ENCODE measurements around the gene UBP1. TPM values are rescaled to one million over a fixed set of nuclear protein-coding genes. Genes with fewer than 3 reads are reported as not detected.
"Not testable (repeated sequence)": the region's sequence is repeated elsewhere in the genome, so short reads cannot be mapped to it uniquely, and the experiment has no call there.

UBP1 gene
- total and polyA plus RNA-seq, 9 of the 15 experiments (the other 6 are each of a cell fraction or from before 2014, with no cell fraction given) = 13.6 to 143 (median 79.6) TPM

DNA sequence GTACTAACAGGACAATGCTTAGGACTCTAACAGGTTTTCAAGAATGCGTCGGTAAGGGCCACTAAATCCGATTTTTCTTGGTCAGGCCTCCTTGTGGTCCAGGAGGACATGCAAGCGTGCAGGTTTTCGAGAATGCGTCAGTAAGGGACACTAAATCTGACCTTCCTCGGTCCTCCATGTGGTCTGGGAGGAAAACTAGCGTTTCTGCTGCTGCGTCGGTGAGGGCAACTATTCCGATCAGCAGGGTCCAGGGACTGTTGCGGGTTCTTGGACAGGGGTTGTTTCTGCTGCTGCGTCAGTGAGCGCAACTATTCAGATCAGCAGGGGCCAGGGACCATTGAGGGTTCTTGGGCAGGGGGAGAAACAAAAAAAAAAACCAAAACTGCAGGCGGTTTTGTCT is 7.8 kb upstream of the UBP1 start (continued):
- TF ChIP-seq GATAD2B (IDR thresholded peaks at IDR 0.05; ENCODE audit: borderline replicate concordance) (no peak), KDM4B (IDR thresholded peaks at IDR 0.05; ENCODE audit: borderline replicate concordance in 2 of 2, low read depth in 1 of 2) (no peak), FOXA1 (IDR thresholded peaks at IDR 0.05; ENCODE audit: borderline replicate concordance) (no peak)

DNA sequence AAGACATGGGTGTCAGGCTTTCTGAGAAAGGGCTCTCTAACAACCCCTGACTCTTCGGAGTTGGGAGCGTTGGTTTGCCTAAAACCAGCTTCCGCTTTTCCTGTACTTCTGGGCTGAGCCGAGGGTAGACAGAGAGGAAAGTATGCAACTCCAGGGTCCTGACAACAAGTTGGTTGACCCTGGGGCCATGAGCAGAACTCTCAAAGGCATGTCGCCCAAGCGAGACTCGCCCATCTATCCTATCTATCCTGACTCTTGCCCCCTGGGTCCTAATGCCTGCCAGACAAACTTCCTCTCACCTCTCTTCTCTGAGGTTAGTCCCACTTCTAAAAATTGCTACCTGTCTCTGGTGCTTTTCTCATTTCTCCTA is 7.0 kb upstream of the UBP1 start:
- H2AFZ ChIP-seq (ENCODE audit: low read depth, low read length) = 0 out of 2 replicates have a peak overlapping the region, but pooled peaks have one; percentile 44
- CTCF ChIA-PET (ENCODE audit: low intra/inter-chr PET ratio); H3K27ac ChIP-seq (ENCODE audit: extremely low read depth, low read depth, low read length); in situ Hi-C loops (cut with MboI); H3K4me1 ChIP-seq (replicated peaks in 1 of 2; ENCODE audit: control insufficient read depth in 2 of 2, insufficient read depth in 2 of 2, low read length in 2 of 2); H3K9ac ChIP-seq (ENCODE audit: insufficient read depth in 1 of 2, low read depth in 2 of 2, low read length in 2 of 2); ATAC-seq; H3K4me3 ChIP-seq; H3K27me3 ChIP-seq (ENCODE audit: control insufficient read depth in 2 of 2, insufficient read depth in 2 of 2, low read length in 2 of 2); H3K79me2 ChIP-seq (ENCODE audit: control insufficient read depth, insufficient read depth, low read length); H4K20me1 ChIP-seq (replicated peaks; ENCODE audit: control insufficient read depth, insufficient read depth, low read length); intact Hi-C loops (cut with micrococcal nuclease); H3K9me3 ChIP-seq (replicated peaks; ENCODE audit: control insufficient read depth, insufficient read depth, low read depth, low read length); H3K9me1 ChIP-seq (ENCODE audit: control insufficient read depth, insufficient read depth, low read length); H3K4me2 ChIP-seq (ENCODE audit: insufficient read depth, low read length); DNase-seq (ENCODE audit: extremely low read depth in 1 of 4, low spot score in 3 of 4); BruUV-seq (replicated peaks); FAIRE-seq; H3K36me3 ChIP-seq (ENCODE audit: control insufficient read depth, insufficient read depth, low read length): not testable (repeated sequence)
- POLR2A ChIA-PET = interaction anchor here (0.6 kb wide), 1 partner anchor 13 kb away, joined by 3 read pairs; no protein-coding TSS in a partner anchor
- 39% methylated on average over 7 of the region's 7 CpGs for WGBS (ENCODE audit: insufficient coverage, low coverage, missing lambda C conversion rate)

DNA sequence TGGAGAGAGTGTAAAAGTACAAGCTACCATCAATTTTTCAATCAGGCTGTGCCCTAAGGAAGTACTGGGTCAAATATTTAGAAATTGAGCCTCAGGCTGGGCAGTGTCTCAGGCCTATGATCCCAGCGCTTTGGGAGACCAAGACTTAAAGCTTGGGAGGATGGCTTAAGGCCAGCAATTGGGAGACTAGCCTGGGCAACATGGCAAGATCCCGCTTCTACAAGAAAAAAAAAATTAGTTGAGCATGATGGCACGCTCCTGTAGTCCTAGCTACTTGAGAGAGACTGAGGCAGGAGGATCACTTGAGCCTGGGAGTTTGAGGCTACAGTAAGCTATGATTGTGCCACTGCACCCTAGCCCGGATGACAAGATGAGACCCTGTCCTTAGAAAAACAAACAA is 2.0 kb upstream of the UBP1 start:
- POLR2A ChIA-PET = interaction anchor here (0.9 kb wide), 1 partner anchor 288 kb away, joined by 3 read pairs; no protein-coding TSS in a partner anchor
- Histone ChIP-seq H3K9me1 (ENCODE audit: control insufficient read depth, insufficient read depth, low read length) (no peaks in the 10 kb centered on the region), H3K4me1 (replicated peaks in 1 of 2; ENCODE audit: control insufficient read depth in 2 of 2, insufficient read depth in 2 of 2, low read length in 2 of 2) (peaks cover 6 to 17% of the 10 kb centered on the region in 2 experiments; a peak in 4 of 5 replicates), H3K27ac (ENCODE audit: extremely low read depth, low read depth, low read length) (peak overlapping the region; percentile 89; the same call in 1 of the 3 replicates), H3K4me3 (no peak overlapping the region), H3K79me2 (ENCODE audit: control insufficient read depth, insufficient read depth, low read length) (peaks cover 27% of the 10 kb centered on the region), H4K20me1 (replicated peaks; ENCODE audit: control insufficient read depth, insufficient read depth, low read length) (peaks cover 17% of the 10 kb centered on the region), H2AFZ (ENCODE audit: low read depth, low read length) (peak overlapping the region; percentile 96), H3K36me3 (ENCODE audit: control insufficient read depth, insufficient read depth, low read length) (no peaks in the 10 kb centered on the region; the same call in 2 of the 3 replicates), H3K4me2 (ENCODE audit: insufficient read depth, low read length) (peak overlapping the region; percentile 88; the same call in 1 of the 2 replicates), H3K9me3 (replicated peaks; ENCODE audit: control insufficient read depth, insufficient read depth, low read depth, low read length) (no peaks in the 10 kb centered on the region), H3K9ac (ENCODE audit: insufficient read depth in 1 of 2, low read depth in 2 of 2, low read length in 2 of 2) (no peak overlapping the region), H3K27me3 (ENCODE audit: control insufficient read depth in 2 of 2, insufficient read depth in 2 of 2, low read length in 2 of 2) (no peaks in the 10 kb centered on the region)
- DNase-seq (ENCODE audit: extremely low read depth in 1 of 4, low spot score in 3 of 4) = no peak
- in situ Hi-C loops (cut with MboI) (no loop called here), intact Hi-C loops (cut with micrococcal nuclease) (loop anchor here (5.0 kb wide), 1 partner anchor 345 kb away; no protein-coding TSS in a partner anchor)
- 75% methylated on average over 4 of the region's 4 CpGs for WGBS (ENCODE audit: insufficient coverage, low coverage, missing lambda C conversion rate)
- BruUV-seq (replicated peaks) = no TSS peak
- CTCF ChIA-PET (ENCODE audit: low intra/inter-chr PET ratio) = no interaction called here
- FAIRE-seq = no peak
- TF ChIP-seq HIVEP1 (CRISPR knock-in tag; IDR thresholded peaks at IDR 0.05) (no peak), ZNF121 (CRISPR knock-in tag; conservative IDR thresholded peaks at IDR 0.05) (peak; percentile 73)
- no peak for ATAC-seq
